Fibroblast of the aortic adventitia (primary cell): Measurements from ENCODE around the gene PRKAG2. TPM values are rescaled to one million over a fixed set of nuclear protein-coding genes. Genes with fewer than 3 reads are reported as not detected.

Experiments
- DNase-seq: peaks from one replicate; pipeline ENCODE4 v3.0.0-alpha.2; 2010; ENCODE audit warnings: low read depth
- H3K4me3 ChIP-seq: 2 replicates; pipeline ENCODE4 v1.5.1; 2011; ENCODE audit warnings: low read depth, mild to moderate bottlenecking, control low read depth, low read length, moderate library complexity
- CTCF ChIP-seq: IDR thresholded peaks from 2 replicates; pipeline ENCODE4 v1.5.1; 2011; ENCODE audit warnings: mild to moderate bottlenecking, low read length, control low read depth, inconsistent platforms; ENCODE audit not compliant: insufficient read depth
- total RNA-seq: library from RNA; depleted of rRNA; stranded (reverse); fragments of >200 nt; gene quantifications from 2 replicates; pipeline ENCODE4 v1.2.3, GENCODE V29; 2012; ENCODE audit warnings: low replicate concordance

The PRKAG2 gene
- total RNA-seq, 1 donor, result 10.0 TPM

DNA sequence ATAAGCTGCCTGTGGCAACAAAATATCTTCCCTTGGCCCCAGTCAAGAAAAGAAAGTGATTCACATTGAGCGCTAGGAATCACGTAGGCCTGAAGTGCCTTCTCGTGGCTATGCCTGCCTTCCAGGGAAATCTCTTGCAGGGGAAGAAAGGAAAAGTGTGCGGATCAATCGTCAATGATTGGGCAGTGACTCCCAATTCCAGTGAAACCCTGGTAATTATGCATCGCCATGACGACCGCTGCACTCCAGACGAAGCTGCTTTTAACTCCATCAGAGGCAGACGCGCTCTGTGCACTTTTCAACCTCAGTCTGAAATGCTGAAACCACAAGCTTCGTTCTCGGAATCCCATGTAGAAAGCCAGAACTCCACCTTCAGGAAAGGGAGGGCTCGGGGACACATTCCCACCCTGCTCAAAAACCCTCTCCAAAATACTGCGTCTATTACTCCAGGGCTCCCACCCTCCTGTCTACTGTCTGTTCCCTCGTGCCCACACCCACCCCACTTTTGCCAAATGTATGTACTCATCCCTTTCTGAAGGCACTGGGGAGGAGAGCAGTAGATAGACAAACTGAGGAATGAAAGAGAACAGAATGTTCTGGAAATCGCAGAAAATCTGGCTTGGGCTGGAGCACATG, 24.2 kb upstream of the PRKAG2 start:
- no peak for TF ChIP-seq CTCF
- peak overlapping the region; percentile 40 for H3K4me3 ChIP-seq
- peak; percentile 48 for DNase-seq

DNA sequence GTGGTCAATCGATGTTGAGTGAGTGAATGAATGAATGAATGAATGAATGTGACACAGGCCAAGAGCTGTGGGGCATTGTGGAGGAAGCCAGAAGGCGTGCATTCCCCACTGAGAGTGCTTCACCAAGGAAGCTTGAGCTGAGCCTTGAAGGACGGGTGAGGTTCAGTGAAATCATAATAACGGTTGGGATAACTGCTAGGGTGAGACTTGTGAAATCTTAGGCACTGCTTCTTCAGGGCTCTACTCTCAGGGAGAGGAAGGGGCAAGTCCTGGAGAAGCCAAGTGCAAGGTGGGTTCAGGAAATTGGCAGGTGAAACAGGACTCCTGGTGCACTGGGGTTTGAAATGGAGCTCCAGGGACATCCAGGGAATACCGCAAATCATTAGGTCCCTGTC, 23.7 kb upstream of the PRKAG2 start:
- no peak for DNase-seq
- TF ChIP-seq CTCF, result no peak
- no peak overlapping the region for H3K4me3 ChIP-seq

GRCh38 chr7:151899513-151900360, 22.8 kb upstream of the PRKAG2 start:
- DNase-seq, result no peak
- no peak for TF ChIP-seq CTCF
- no peak overlapping the region for H3K4me3 ChIP-seq

GRCh38 chr7:151897951-151898686, 21.2 kb upstream of the PRKAG2 start:
- no peak for TF ChIP-seq CTCF
- H3K4me3 ChIP-seq, result no peak overlapping the region
- DNase-seq, result no peak

DNA sequence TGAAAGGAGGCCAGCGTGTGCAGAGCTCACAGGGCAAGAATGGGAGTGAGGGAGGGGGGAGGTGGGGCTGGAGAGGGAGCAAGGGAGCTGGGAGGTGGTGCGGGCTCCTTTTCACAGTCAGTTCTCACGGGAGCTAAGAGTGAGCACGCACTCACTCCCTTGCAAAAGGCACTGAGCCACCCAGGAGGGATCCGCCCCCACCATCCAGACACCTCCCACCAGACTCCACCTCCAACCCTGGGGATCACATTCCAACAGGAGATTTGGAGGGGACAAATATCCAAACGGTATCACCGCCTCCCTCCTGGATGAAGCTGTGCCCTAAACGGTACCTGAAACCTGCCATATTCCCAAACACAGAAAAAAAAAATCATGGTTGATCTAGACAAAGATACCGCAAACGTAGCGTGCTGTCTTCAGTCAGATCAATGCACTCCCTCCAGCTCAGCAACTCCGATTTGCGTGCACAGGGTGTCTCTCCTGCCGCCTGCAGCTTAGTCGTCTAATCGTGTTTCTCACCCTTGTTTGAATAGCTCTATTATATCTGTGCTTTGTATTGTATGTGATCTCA, 20.3 kb upstream of the PRKAG2 start:
- no peak for DNase-seq
- H3K4me3 ChIP-seq, result no peak overlapping the region
- TF ChIP-seq CTCF, result no peak

GRCh38 chr7:151896486-151896885, 19.6 kb upstream of the PRKAG2 start:
- DNase-seq, result no peak
- H3K4me3 ChIP-seq, result no peak overlapping the region
- TF ChIP-seq CTCF, result no peak
